Adrenal gland (tissue), 12 donors: ENCODE data around the gene NELFA. TPM values are rescaled to one million over a fixed set of nuclear protein-coding genes. Genes with fewer than 3 reads are reported as not detected.

ENCODE experiments used
- DNase-seq, 7 donors: peaks; one replicate each; pipeline ENCODE4 v3.0.0-alpha.2; 2019 to 2020
- H3K27ac ChIP-seq, 5 donors: fragments of 200-600 bp; sonication (generic) in 4 of 5; 1 replicate in 3 of 5; 2 replicates in 2 of 5; pipeline versions ENCODE4 v1.5.1 to v1.8.0; 2016 to 2020; ENCODE audit warnings: mild to moderate bottlenecking in 1 of 5
- H3K27me3 ChIP-seq: fragments of 200-600 bp; 2 replicates; pipeline ENCODE4 v1.8.0; 2021
- H3K36me3 ChIP-seq, 2 donors: fragments of 200-600 bp; replicated peaks in 1 of 2; 1 replicate in 1 of 2; 2 replicates in 1 of 2; pipeline versions ENCODE4 v1.5.1 to v1.8.0; 2018 to 2022
- H3K4me1 ChIP-seq, 2 donors: fragments of 200-600 bp; replicated peaks in 1 of 2; 1 replicate in 1 of 2; 2 replicates in 1 of 2; pipeline versions ENCODE4 v1.5.1 to v1.8.0; 2018 to 2021
- H3K4me3 ChIP-seq, 4 donors: fragments of 200-600 bp; sonication (generic) in 3 of 4; one replicate each; pipeline ENCODE4 v1.5.1; 2016 to 2018
- H3K9me3 ChIP-seq, 3 donors: fragments of 200-600 bp; sonication (generic) in 1 of 3; replicated peaks in 1 of 3; 1 replicate in 2 of 3; 2 replicates in 1 of 3; pipeline versions ENCODE4 v1.5.1 to v1.8.0; 2016 to 2021
- CTCF ChIP-seq, 6 experiments: fragments of 450-650 bp in 4 of 6; fragments of 200-600 bp in 2 of 6; sonication (generic) in 1 of 6; IDR thresholded peaks; 1 replicate in 5 of 6; 2 replicates in 1 of 6; pipeline versions ENCODE4 v1.5.1 to v1.8.0; 2016 to 2021; ENCODE audit warnings: antibody characterized with exemption in 6 of 6, mild to moderate bottlenecking in 2 of 6, moderate library complexity in 1 of 6
- POLR2A ChIP-seq, 2 donors: fragments of 450-650 bp; IDR thresholded peaks; one replicate each; pipeline ENCODE4 v1.6.1; 2017; ENCODE audit warnings: antibody characterized with exemption in 2 of 2, mild to moderate bottlenecking in 2 of 2, moderate library complexity in 1 of 2
- WGBS, 4 donors: extraction: QIAGEN DNeasy Blood & Tissue Kit in 2 of 4; methylation state at CpG; one replicate each; pipeline versions ENCODE4 v1.1.5 to v1.1.7; 2013 to 2017; 5-methylcytosine and 5-hydroxymethylcytosine counted together
- intact Hi-C, 2 donors: fragments of 100-400 bp; cut with DNase I; formaldehyde crosslinking; loops; one replicate each; pipeline versions ENCODE4 v1.14.1 to v1.15.0; 2022 to 2023
- polyA plus RNA-seq, 3 donors: library from polyadenylated mRNA; stranded (reverse); fragments of 200-250 nt in 2 of 3; fragments of 350-450 nt in 1 of 3; fragmentation: Illumina TruSeq in 1 of 3; extraction: RNeasy Lipid Tissue Mini Kit (QIAGEN cat#74804) in 1 of 3; gene quantifications; one replicate each; pipeline ENCODE4 v1.2.3, GENCODE V29; 2013 to 2014
- total RNA-seq, 9 donors: library from RNA; depleted of rRNA in 4 of 9; stranded (reverse); fragments of >200 nt in 4 of 9; fragments of 120-200 nt in 1 of 9; fragmentation: NEBNext Ultra II Directional in 1 of 9; extraction: Animal tissue kit (Norgen Biotek cat#: 25700) in 1 of 9; gene quantifications; one replicate each; pipeline versions ENCODE4 v1.1.0 to v1.2.4, GENCODE V29; 2013 to 2023
- donor health status: healthy with polysubstance abuse.
- donor health status: Bipolar disorder and iron deficiency.
- donor health status: DM: yes; HTN: yes; CAD: no.
- donor health status: DM: no; HTN: no; CAD: no.
- donor health status: DM: no; HTN: no; CAD: no.
- donor health status: DM: yes; HTN: yes; CAD: no.

NELFA gene
- total and polyA plus RNA-seq, 12 donors: 8.5 to 55.2 (median 25.6) TPM

GRCh38 chr4:1940566-1940965, 68.2 kb downstream of the NELFA start:
- 90 to 95% (median 93%) methylated on average over 4 to 7 of the region's 7 CpGs for WGBS, 4 donors
- intact Hi-C loops: no loop called here
- DNase-seq: no peak
- TF ChIP-seq CTCF (IDR thresholded peaks at IDR 0.05): no peak
- TF ChIP-seq POLR2A (IDR thresholded peaks at IDR 0.05): no peak
- Histone ChIP-seq H3K4me1 (peaks cover 8 to 12% of the 10 kb centered on the region in 2 donors), H3K27ac (peak overlapping the region in 1 of 5 donors; percentile 60), H3K4me3 (no peak overlapping the region), H3K36me3 (peaks cover 0 to 13% of the 10 kb centered on the region in 2 donors), H3K9me3 (no peaks in the 10 kb centered on the region), H3K27me3 (no peaks in the 10 kb centered on the region)

GRCh38 chr4:1939664-1940509, 68.9 kb downstream of the NELFA start:
- Histone ChIP-seq H3K27me3 (no peaks in the 10 kb centered on the region), H3K9me3 (no peaks in the 10 kb centered on the region), H3K4me3 (no peak overlapping the region), H3K36me3 (peaks cover 0 to 18% of the 10 kb centered on the region in 2 donors), H3K27ac (peak overlapping the region in 2 of 5 donors; percentile 60 to 72), H3K4me1 (peaks cover 8 to 12% of the 10 kb centered on the region in 2 donors)
- TF ChIP-seq CTCF (IDR thresholded peaks at IDR 0.05): no peak
- TF ChIP-seq POLR2A (IDR thresholded peaks at IDR 0.05): no peak
- 61 to 72% (median 69%) methylated on average over 11 of the region's 11 CpGs for WGBS, 4 donors
- intact Hi-C loops: no loop called here
- DNase-seq: peak in 4 of 7 donors; percentile 30 to 53 (median 38)

GRCh38 chr4:1938027-1938426, 70.7 kb downstream of the NELFA start:
- peaks cover 8 to 12% of the 10 kb centered on the region in 2 donors for H3K4me1 ChIP-seq
- no peak for TF ChIP-seq POLR2A (IDR thresholded peaks at IDR 0.05)
- no peak for TF ChIP-seq CTCF (IDR thresholded peaks at IDR 0.05)
- no peaks in the 10 kb centered on the region for H3K27me3 ChIP-seq
- no peaks in the 10 kb centered on the region for H3K9me3 ChIP-seq
- WGBS, 4 donors: 90 to 98% (median 91%) methylated on average over 8 of the region's 8 CpGs
- no peak overlapping the region for H3K4me3 ChIP-seq
- intact Hi-C loops: no loop called here
- no peak for DNase-seq
- peaks cover 0 to 18% of the 10 kb centered on the region in 2 donors for H3K36me3 ChIP-seq
- no peak overlapping the region for H3K27ac ChIP-seq

GRCh38 chr4:1937550-1937949, 71.2 kb downstream of the NELFA start:
- intact Hi-C loops: no loop called here
- peaks cover 0 to 14% of the 10 kb centered on the region in 2 donors for H3K36me3 ChIP-seq
- peaks cover 8 to 12% of the 10 kb centered on the region in 2 donors for H3K4me1 ChIP-seq
- WGBS, 4 donors: 93 to 100% (median 99%) methylated on average over 1 to 3 of the region's 3 CpGs
- no peaks in the 10 kb centered on the region for H3K27me3 ChIP-seq
- TF ChIP-seq POLR2A (IDR thresholded peaks at IDR 0.05) (no peak), CTCF (IDR thresholded peaks at IDR 0.05) (no peak)
- H3K4me3 ChIP-seq: no peak overlapping the region
- no peak overlapping the region for H3K27ac ChIP-seq
- no peaks in the 10 kb centered on the region for H3K9me3 ChIP-seq
- DNase-seq: no peak
